ENCODE data around the gene HLA-B.

The HLA-B gene

DNA sequence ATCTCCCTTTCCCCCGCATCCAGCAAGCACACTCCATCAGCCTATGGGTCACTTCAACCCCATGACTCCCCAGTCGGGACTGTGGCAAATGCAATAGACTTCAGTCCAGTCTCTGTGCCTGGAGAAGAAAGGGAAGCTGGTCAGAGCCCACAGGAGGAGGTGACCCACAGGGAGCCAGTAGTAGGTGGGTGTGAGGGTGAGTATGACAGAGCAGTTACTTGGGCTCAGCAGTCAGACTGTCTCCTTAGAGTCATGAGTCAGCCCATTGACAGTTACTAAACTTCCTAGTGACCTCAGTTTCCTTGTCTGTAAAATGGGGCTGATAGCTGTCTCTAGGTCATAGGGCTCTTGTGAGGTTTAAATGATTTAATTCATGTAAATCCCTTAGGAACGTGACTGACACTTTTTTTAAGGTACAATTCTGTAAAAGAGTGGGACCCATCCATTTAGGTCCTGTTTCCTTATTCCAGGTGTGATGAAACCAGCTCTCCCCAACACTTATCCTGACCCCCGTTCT is 51.2 kb downstream of the HLA-B start:
- no peak for DNase-seq

GRCh38 chr6:31304683-31305082 is 52.3 kb downstream of the HLA-B start:
- no peak for DNase-seq
